ENCODE data around the gene MCUB.

DNA sequence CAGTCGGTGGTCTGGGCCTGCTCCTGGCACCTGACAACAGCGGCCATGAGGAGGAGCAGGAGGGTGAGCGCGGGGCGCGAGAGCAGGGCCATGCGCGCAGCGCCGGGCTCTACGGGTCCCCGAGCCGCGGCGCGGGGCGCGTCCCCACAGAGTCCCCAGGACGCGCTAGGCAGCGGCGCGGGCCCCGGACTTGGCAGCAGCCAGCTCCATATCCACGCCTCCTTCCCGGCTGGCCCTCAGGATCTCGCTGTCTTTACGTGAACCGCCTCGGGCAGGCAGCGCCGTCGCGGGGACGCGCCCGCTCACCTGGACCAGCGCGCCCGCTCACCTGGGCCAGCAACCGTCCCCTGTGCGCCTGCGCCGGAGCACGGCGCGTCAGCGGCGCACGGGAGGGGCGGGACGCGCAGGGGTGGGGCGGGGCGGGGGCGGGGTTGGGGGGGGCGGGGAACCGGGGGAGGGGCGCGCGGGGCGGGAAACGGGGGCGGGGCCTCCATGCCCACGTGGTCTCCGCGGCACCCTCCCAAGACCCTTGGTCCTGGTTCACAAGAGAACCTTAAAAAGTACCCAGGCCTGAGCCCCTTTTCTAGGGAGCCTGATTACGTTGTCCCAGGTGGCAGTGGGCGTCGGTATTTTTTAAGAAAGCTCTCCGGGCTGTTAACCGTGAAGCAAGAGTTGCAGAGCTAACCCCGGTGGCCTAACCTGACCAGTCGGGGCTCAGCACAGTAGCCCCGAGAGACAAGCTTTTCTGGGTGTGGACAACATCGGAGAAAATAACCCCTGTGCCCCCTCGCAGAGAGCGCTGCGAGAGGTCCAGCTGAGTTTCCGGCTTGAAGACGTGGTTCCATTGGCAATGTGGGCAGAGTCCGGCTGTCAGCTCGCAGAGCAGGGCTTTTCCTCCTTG, 169.9 kb downstream of the MCUB start, which contains the start of gene PLA2G12A:
- TF ChIP-seq, protein P1, sequence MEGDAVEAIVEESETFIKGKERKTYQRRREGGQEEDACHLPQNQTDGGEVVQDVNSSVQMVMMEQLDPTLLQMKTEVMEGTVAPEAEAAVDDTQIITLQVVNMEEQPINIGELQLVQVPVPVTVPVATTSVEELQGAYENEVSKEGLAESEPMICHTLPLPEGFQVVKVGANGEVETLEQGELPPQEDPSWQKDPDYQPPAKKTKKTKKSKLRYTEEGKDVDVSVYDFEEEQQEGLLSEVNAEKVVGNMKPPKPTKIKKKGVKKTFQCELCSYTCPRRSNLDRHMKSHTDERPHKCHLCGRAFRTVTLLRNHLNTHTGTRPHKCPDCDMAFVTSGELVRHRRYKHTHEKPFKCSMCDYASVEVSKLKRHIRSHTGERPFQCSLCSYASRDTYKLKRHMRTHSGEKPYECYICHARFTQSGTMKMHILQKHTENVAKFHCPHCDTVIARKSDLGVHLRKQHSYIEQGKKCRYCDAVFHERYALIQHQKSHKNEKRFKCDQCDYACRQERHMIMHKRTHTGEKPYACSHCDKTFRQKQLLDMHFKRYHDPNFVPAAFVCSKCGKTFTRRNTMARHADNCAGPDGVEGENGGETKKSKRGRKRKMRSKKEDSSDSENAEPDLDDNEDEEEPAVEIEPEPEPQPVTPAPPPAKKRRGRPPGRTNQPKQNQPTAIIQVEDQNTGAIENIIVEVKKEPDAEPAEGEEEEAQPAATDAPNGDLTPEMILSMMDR (IDR thresholded peaks at IDR 0.05; ENCODE audit: low read length) = no peak
- TF ChIP-seq EZH2phosphoT487 (IDR thresholded peaks at IDR 0.05; ENCODE audit: low read length) = no peak
